GM12878 (cell line): ENCODE measurements around the gene ZNF443.

Experiments
- CTCF ChIP-seq, 3 experiments: IDR thresholded peaks in 2 of 3; conservative IDR thresholded peaks in 1 of 3; 2 replicates each; pipeline ENCODE4 v1.5.1; 2011; ENCODE audit warnings: low read depth in 3 of 3, low read length in 3 of 3, mild to moderate bottlenecking in 3 of 3, control low read depth in 2 of 3, moderate library complexity in 2 of 3, inconsistent platforms in 1 of 3, mixed read lengths in 1 of 3; ENCODE audit not compliant: control insufficient read depth in 2 of 3, insufficient read depth in 1 of 3; ENCODE audit errors: extremely low read depth in 1 of 3
- EZH2 ChIP-seq: IDR thresholded peaks from 2 replicates; pipeline ENCODE4 v1.6.1; 2012; ENCODE audit warnings: low read depth, mild to moderate bottlenecking, control low read depth, inconsistent platforms, low read length, borderline replicate concordance; ENCODE audit not compliant: control insufficient read depth
- IKZF2 ChIP-seq, 2 experiments: fragments of 450-650 bp; IDR thresholded peaks; 2 replicates each; pipeline ENCODE4 v1.6.1; 2017; ENCODE audit warnings: mild to moderate bottlenecking in 2 of 2, moderate library complexity in 2 of 2
- MAX ChIP-seq: IDR thresholded peaks from 2 replicates; pipeline ENCODE4 v1.6.1; 2012; ENCODE audit warnings: low read depth, low read length, improper control_type of control experiment
- MXI1 ChIP-seq: fragments of 150-350 bp; IDR thresholded peaks from 2 replicates; pipeline ENCODE4 v1.6.1; 2011; ENCODE audit warnings: low read depth, mild to moderate bottlenecking, inconsistent platforms, low read length, improper control_type of control experiment
- POLR2A ChIP-seq: IDR thresholded peaks from 2 replicates; pipeline ENCODE4 v1.6.1; 2011; ENCODE audit warnings: low read depth, mild to moderate bottlenecking, low read length
- POLR2AphosphoS2 ChIP-seq: IDR thresholded peaks from 2 replicates; pipeline ENCODE4 v1.6.1; 2011; ENCODE audit warnings: low read depth, mild to moderate bottlenecking, low read length, improper control_type of control experiment, moderate library complexity
- RCOR1 ChIP-seq: conservative IDR thresholded peaks from 2 replicates; pipeline ENCODE4 v1.6.1; 2012; ENCODE audit warnings: low read depth, low read length, improper control_type of control experiment
- SRF ChIP-seq, 2 experiments: IDR thresholded peaks; 2 replicates each; pipeline ENCODE4 v1.6.1; 2011; ENCODE audit warnings: low read depth in 2 of 2, low read length in 2 of 2, mild to moderate bottlenecking in 1 of 2, moderate library complexity in 1 of 2
- ZNF274 ChIP-seq: IDR thresholded peaks from one replicate; pipeline ENCODE4 v1.8.0; 2011; ENCODE audit not compliant: insufficient read length, insufficient read depth

DNA sequence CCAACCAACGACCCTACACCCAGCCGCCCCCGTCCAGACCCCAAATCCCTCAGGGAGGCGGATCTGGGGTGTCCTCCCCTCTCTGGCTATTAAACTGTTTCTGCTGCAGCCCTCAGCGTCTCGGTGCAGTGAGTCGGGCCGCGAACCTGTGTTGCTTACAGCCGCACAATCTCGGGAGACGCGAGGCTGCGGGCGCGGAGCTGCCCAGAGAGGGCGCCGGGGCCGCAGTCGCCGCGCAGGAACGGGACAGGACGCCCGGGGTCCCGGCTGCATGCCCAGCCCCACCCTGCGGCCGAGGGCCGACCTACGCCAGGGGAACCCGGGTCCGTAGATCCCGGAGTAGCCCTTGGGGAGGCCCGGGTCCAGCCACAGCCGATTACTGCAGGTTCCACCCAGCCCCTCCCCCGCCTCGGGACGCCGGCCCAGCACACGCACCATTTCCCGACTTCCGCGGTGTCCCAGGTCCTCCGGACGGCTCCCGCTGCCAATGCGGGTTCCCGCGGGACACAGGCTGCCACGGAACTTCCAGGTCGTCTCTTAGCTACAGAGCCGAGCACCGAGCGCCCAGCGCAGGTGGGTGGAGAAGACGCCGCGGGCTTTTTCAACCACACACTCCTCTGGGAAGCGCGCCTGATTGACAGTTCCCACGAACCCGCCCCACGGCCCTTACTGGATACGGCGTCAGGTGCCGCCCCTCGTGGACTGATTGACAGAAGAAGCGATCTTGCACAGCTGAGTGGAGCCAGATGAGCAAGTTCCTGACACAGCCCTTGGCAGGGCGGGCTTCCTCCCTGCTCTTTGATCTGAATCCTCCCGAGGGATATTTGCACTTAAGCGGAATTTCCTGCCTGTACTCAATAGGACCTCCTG is 40.0 kb downstream of the ZNF443 start, which contains the start of gene ZNF799:
- TF ChIP-seq ZNF274 (no peak), RCOR1 (no peak), POLR2A (peak; percentile 66), POLR2AphosphoS2 (no peak), IKZF2 (IDR thresholded peaks at IDR 0.05) (peak; percentile 96 to 97), CTCF (IDR thresholded peaks at IDR 0.05 in 2 of 3, conservative IDR thresholded peaks at IDR 0.05 in 1 of 3; ENCODE audit: control insufficient read depth in 2 of 3, extremely low read depth in 1 of 3, insufficient read depth in 1 of 3, low read depth in 3 of 3, low read length in 3 of 3) (0 out of 6 replicates have a peak, but pooled peaks of 1 of the 3 experiments have one; percentile 2), EZH2 (no peak), SRF (IDR thresholded peaks at IDR 0.05; ENCODE audit: low read depth in 2 of 2, low read length in 2 of 2) (0 out of 4 replicates have a peak, but pooled peaks of 1 of the 2 experiments have one; percentile 2), MXI1 (peak; percentile 52; the same call in 1 of the 2 replicates), MAX (no peak)
